IPS-NIHi11 (cell line): ENCODE measurements around the gene MYOM1.
"Not testable (repeated sequence)": the region's sequence is repeated elsewhere in the genome, so short reads cannot be mapped to it uniquely, and the experiment has no call there.

Experiments
- DNase-seq: peaks from one replicate; pipeline ENCODE4 v3.0.0; 2012; ENCODE audit warnings: mixed read lengths, low spot score

MYOM1 gene

DNA sequence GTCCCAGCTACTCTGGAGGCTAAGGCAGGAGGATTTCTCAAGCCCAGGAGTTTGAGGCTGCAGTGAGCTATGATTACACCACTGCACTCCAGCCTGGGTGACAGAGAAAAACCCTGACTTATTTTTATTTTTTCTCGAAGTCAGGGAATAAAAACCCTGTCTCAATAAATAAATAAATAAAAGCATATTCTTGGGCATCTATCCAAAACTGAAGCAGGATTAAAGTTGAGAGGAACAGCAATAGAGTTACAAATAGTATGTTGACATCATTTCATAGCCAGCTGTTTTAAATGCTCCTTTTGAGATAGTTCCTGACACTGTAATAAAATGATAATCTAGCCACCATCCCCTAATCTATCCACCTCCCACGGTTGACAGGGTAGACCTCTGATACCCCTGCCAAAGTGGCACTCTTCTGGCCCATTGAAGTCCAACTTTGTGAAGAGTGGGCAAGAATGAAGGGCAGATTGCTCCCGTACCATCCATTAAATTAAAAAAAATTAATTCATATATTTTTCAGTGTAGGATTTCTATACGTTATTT is 164.5 kb downstream of the MYOM1 start:
- no peak for DNase-seq

DNA sequence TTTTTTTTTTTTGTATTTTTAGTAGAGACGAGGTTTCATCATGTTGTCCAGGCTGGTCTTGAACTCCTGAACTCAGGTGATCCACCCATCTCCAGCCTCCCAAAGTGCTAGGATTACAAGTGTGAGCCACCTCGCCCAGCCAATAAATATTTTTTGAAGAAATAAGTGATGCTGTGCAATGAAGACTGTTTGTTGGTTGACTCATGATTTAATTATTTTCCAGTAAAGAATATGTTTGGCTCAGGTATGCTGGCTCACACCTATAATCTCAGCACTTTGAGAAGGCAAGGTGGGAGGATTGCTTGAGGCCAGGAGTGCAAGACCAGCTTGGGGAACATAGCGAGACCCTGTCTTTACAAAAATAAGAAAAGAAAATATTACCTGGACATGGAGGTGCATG is 165.0 kb downstream of the MYOM1 start:
- DNase-seq, result no peak

DNA sequence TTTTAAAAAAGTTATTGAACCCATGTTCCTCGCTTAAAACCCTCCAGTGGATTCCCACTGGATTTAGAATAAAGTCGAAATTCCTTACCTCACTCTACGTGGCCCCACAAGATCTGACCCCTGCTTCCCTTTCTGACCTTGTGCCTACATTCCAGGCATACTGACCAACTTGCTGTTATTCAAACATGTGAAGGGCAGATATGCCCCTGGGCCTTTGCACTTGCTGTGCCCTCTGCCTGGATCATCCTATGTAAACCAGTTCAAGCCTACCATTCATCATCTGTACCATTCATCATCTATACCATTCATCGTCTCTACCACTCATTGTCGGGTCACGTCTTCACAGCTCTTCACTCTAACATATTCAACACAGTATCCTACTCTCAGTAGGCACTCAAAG is 165.6 kb downstream of the MYOM1 start:
- no peak for DNase-seq

DNA sequence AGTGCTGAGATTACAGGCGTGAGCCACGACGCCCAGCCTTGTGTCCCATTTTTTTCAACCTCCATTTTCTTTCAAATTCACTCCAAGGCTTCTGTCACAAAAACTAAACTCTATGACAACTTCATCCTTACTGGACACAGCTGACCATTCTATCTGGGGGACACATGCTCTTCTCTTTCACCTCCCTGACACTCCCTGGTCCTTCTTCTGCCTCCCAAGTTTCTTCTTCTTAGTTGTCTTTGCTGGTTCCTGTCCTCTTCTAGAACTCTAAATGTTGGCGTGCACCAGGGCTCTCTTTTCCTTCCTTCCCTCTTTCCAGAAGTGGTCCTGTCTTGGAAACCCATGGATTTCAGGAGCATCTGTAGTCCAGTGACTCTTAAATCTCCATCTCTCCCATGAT is 166.7 kb downstream of the MYOM1 start:
- DNase-seq, result no peak

DNA sequence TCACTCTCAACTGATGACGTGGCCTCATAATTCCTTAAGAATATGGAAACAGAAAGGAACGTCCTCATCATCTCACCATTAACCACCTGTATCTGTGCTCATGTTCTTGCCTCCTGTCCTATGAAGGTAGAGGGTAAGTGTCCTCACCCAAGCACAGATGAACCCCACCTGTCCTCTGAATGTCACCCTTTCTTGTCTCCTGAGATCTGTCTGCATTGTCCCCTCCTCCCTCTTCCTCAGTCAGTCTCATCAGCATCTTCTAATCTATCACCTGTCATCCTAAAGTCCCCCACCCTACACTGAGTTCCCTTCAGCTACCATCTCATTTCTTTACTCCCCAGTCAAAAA is 167.4 kb downstream of the MYOM1 start:
- DNase-seq, result no peak

DNA sequence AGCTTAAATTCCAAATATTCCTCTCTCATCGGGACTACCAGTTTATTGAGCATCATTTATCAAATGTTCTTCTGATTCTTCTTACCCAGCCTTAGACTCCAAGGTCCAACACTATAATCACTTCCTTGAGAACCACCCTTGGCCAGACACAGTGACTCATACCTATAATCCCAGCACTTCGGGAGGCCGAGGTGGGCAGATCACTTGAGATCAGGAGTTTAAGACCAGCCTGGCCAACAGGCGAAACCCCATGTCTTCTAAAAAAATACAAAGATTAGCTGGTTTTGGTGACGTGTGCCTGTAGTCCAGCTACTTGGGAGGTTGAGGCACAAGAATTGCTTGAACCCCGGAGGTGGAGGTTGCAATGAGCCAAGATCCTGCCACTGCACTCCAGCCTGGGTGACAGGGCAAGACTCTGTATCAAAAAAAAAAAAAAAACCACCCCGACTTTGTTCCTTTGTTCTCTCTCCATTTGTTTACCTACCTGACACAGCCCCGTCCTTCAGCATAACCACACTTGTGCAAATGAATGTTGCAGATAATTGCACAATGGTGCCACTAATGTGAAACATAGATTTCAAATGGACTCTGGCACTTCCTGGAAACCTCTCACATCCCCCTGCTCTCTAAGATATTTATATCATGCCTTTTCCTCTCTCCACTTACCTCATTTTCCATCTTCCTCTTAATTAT is 167.9 kb downstream of the MYOM1 start:
- DNase-seq, result no peak

DNA sequence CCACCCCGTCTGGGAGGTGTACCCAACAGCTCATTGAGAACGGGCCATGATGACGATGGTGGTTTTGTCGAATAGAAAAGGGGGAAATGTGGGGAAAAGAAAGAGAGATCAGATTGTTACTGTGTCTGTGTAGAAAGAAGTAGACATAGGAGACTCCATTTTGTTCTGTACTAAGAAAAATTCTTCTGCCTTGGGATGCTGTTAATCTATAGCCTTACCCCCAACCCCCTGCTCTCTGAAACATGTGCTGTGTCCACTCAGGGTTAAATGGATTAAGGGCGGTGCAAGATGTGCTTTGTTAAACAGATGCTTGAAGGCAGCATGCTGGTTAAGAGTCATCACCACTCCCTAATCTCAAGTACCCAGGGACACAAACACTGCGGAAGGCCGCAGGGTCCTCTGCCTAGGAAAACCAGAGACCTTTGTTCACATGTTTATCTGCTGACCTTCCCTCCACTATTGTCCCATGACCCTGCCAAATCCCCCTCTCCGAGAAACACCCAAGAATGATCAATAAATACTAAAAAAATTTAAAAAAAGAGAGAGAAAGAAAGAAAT is 169.8 kb downstream of the MYOM1 start:
- not testable (repeated sequence) for DNase-seq

DNA sequence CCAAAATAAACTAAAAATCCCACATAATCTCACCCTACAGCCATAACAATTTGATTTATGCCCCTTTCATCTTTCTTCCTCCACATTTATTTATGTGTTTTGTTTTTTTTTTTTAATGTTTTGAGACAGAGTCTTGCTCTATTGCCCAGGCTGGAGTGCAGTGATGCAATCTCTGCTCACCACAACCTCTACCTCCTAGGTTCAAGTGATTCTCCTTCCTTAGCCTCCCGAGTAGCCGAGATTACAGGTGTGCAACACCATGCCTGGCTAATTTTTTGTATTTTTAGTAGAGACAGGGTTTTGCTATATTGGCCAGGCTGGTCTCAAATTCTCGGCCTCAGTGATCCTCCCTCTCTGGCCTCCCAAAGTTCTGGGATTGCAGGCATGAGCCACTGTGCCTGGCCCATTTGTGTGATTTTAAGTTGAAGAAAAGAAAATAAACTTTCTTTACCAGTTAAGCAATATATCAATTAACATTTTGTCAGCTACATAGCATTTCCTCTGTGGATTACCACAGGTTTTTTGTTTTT is 170.9 kb downstream of the MYOM1 start:
- no peak for DNase-seq

DNA sequence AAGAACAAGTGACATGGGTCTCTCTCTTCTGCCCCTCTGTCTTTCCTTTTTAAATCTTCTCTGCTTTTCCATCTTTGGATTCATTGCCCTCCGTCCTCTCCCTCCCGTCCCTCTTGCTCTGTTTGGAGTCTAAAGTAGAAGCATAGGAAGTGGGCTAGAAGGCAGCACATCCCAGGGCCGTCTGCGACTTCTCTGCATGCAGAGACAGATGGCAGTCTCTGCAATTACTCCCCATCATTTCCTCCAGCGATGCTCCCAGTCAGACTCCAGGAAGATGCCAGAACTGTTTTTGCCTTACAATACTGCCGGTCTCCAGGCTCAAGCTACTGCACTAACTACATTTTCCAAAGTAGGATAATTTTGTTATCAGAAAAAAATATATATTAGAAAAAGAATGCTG is 171.6 kb downstream of the MYOM1 start:
- DNase-seq, result no peak

DNA sequence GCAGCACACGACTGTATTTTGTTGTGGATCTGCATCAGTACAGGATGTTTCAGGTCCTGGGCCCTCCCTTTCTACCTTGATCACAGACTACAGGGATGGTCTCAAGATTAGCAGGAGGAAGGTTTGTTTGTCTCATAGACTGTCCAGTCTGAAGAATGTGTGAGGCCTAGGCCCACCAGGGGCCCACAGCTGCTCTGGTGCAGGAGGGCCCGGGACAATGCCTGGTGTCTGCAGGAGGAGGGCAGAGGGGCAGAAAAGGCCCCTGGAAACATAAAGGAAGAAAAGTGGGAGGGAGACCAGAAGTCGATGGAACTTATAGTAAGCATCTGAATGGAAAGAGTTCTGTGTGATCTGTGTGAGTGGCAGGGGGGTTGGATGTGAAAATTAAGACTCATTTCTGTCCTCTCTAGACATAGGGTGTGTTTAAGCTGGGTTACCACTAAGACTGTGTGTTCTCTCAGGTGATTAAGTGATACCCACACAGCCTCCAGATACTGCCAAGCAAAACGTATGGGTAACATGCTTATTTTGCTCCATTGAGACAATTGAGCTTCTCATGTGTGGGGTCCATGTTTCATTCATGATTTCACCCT is 173.5 kb downstream of the MYOM1 start:
- no peak for DNase-seq

DNA sequence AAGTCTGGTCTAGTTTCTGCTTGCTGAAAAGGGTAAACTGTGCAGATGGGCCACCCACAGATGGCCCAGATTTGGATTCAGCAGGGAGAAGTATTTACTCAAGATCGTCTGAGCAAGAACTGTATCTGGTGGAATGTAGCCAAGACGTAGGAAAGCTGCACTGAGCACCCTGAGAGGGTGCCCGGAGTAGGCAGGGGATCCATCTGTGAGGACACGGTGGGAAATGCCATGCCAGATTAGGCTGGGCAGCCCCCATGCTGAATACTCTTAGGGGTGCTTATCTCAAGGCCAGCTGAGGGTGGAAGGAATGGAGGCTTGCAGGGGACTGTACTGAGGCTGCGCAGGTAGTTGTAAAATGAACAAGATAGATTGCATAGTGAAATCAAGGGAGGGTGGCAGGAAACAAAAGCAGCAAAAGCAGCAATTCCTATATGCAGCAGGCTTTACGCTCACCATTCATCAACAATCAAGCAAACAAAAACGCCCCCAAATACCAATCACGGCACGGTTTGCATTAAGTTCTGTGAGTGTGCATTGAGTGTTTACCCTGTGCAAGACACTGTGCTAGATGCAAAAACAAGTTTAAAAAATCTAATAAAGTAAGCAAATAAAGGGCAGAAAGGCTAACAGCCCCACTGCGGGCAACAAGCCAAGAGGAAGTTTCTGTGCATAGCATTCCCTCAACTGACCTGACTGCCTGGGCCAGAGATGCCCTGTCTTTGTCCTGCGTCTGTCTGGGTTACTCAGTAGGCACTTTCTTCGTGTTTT is 174.7 kb downstream of the MYOM1 start:
- no peak for DNase-seq

DNA sequence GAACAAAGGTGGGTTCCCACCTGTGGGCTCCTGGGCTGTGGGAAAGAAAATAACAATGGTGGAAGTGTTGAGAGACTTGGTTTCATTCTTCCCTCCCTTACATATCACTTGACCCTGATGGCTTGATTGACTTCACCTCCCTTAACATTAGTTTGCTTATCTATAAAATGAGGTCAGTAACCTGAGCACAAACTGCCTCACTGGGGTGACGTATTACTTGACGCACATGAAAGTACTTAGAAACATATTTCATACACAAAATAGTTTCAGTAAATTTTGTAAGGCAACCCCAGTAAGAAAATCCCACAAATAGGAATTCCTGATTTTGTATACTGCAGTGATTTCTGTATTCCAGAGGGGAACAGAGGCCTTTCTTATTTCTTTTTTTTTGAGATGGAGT is 177.4 kb downstream of the MYOM1 start:
- DNase-seq, result no peak

DNA sequence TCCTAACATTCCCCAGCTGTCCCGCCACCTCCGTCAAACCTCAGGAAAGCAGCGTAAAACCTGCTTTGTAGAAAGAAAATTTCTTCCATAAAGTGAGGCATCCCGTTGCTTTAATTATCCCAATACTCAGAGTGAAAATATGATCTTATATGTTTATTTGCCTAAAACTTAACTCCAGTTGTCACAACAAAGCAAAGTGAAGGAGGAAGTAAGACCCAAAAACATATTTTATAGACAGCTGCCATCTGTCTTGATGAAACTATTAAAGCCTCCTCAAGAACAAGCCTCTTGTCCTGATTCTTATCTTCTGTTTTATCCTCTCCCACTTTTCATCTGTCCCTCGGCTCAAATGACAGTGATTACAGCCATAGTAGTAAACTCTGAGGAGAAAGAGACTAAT is 177.9 kb downstream of the MYOM1 start:
- no peak for DNase-seq

DNA sequence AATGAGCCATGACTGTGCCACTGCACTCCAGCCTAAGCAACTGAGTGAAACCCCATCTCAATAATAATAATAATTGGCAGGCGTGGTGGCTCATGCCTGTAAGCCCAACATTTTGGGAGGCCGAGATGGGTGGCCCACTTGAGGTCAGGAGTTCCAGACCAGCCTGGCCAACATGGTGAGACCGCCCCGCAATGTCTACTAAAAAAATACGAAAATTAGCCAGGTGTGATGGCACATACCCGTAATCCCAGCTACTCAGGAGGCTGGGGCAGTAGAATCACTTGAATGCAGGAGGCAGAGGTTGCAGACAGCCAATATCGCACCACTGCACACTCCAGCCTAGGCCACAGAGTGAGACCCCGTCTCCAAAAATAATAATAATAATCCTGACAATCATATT is 178.9 kb downstream of the MYOM1 start:
- DNase-seq, result no peak

DNA sequence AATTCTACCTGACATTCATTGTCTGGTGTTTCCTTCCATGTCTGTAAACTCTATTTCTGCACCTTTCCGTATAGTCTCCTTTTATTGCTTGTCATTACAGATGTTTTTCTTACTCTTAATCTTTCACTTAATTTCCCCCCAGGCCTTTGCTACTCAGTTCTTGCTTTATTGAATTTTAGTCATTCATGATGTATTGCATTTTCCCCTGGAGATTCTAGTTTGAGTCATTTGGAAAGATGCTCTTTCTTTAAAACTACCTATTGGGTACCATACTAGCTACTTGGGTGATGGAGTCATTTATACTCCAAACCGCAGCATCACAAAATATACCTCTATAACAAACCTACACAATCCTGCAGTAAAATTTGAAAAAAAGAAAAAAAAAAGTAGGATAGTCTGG is 179.6 kb downstream of the MYOM1 start:
- DNase-seq, result no peak

DNA sequence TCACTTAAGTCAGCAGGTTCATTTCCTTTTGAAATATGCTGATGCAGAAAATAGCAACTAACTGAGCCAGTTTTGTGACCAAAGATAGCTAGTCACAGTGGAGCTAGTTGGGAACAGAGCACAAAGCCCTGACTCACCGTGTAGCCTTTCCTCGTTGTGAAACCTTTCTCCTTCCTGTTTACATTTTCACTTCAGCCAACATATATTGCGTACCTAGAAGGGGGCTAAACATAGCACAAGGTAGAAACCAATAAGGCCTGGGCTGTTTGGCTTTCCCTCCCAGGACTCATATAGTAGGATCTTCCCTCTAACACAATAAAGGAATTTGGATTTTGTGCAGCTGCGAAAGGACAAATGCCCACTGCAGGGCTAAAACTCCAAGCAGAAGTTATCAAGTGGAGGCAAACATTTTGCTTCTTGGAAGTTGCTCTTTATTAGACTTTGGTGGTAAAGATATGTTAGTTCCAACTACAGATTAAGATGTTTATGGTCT is 182.3 kb downstream of the MYOM1 start:
- DNase-seq, result no peak

DNA sequence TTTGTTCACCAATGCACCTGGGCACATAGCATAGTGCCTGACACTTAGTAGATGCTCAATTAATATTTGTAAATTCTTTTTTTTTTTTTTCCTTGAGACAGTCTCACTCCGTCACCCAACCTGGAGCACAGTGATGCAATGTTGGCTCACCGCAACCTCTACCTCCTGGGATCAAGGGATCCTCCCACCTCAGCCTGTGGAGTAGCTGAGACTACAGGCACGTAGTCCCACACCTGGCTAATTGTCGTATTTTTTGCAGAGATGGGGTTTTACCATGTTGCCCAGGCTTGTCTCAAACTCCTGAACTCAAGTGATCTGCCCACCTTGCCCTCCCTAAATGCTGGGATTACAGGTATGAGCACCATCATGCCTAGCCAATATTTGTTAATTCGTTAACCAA is 183.7 kb downstream of the MYOM1 start:
- DNase-seq, result no peak

DNA sequence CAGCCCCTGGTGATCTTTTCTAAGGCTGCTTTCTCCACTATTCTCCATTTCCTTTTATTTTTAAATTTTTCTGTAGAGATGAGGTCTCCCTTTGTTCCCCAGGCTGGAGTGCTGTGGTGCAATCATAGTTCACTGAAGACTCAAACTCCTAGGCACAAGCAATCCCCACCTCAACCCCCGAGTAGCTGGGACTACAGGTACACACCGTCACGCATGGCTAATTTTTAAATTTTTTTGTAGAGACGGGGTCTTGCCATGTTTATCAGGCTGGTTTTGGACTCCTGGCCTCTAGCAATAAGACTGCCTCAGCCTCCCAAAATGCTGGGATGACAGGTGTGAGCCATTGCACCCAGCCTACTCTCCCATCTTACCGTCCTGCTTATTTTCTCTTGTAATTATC is 184.1 kb downstream of the MYOM1 start:
- no peak for DNase-seq

DNA sequence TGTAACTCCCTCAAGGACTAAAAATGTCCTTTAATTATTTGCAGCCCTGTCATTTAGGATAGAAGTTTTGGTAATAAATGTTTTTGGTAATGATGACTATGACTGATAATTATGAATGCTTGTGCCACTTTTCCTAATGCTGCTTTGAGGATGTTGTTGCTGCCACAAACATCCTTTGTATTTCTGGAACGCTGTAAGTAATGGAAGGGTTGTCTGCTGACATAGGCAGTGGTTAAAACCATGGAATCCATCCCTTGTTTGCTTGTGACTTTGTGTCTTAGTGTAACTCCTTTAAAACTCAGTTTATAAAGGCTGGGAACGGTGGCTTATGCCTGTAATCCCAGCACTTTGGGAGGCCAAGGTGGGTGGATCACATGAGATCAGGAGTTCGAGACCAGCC is 187.0 kb downstream of the MYOM1 start:
- DNase-seq, result no peak

DNA sequence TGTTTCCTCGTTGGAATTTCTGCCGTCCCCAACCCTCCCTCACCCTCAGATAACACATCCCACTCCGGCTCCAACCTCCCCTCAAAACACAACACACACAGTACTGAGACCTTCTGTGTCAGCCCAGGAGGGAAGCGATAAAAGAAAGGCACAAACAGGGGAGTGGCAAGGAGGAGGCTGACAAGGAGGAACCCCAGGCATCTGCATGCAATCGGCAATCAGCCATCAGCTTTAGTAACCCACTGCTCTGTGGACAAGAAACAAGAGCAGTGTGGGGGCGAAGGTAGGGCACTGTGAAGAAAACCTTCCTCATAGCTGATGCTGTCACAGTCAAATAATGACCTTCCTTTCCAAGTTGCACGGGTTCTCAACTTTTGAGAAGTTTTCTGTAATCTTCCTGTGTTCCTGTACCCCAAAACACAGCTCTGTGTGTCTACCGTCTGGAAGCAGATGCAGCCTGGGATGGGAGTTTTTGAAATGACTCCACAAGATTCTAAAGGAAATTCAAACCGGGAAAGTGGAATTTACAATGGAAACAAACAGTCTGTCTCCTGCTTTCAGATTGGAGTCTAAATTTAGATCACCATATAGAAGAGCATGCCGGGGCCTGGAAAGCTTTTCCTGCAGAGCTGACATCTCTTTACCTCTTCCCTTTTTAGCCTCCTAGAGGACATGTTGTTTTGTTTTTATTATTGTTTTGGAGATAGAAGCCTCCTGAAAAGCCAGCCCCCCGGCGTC is 190.4 kb downstream of the MYOM1 start:
- no peak for DNase-seq

DNA sequence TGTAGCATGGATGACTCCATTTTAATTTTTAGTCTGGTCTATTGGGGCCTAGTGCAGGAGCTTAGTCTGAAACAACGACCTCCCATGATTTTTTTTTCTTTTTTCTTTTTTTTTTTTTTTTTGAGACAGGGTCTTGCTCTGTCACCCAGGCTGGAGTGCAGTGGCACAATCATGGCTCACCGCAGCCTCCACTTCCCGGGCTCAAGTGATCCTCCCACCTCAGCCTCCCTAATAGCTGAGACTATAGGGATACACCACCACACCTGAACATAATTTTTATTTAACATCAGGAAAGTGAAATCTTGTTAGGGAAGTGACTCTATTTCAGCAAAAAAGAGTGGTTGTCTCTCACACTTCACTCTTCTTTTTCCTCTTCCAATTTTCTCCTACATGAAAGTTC is 191.7 kb downstream of the MYOM1 start:
- DNase-seq, result not testable (repeated sequence)

DNA sequence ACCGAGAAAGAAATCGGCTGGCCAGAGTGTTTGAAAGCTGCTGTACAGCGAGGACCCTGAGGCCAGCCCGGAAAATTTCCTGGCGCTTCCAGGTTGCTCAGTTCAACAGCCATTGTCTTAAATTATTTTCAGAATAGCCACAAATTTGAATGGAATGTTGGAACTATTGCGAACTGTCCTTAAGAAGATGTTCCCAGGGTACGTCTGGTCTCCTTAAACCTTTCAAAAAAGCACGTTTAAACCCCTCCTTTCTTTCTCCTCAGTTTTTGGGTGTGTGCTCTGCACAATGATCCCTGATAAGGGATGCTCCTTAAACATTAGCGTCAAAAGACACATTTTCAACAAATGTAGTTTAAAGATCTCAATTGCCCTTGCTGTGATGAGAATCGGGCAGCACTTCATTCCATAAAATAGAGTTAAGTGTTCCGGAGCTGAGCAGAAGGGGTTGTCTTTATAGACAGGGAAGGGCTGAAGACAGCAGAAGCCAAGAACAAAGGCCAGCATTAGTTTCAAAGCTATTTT is 192.3 kb downstream of the MYOM1 start:
- DNase-seq, result no peak
